Fibroblast of mammary gland (primary cell): ENCODE measurements around the gene TMEM44.
A peak's percentile ranks its signal among the peaks of the same experiment; 100 is the strongest.

Experiments
- DNase-seq: peaks from one replicate; pipeline ENCODE4 v3.0.0-alpha.2; 2010; ENCODE audit warnings: low read depth
- H3K4me3 ChIP-seq: 2 replicates; pipeline ENCODE4 v1.5.1; 2011; ENCODE audit warnings: low read depth, mild to moderate bottlenecking, low read length, moderate library complexity; ENCODE audit not compliant: control insufficient read depth
- TF ChIP-seq, protein P1 (sequence below): conservative IDR thresholded peaks from 2 replicates; pipeline ENCODE4 v1.5.1; 2011; ENCODE audit warnings: low read depth, low read length, inconsistent platforms; ENCODE audit not compliant: control insufficient read depth, insufficient read depth

TMEM44 gene, protein sequence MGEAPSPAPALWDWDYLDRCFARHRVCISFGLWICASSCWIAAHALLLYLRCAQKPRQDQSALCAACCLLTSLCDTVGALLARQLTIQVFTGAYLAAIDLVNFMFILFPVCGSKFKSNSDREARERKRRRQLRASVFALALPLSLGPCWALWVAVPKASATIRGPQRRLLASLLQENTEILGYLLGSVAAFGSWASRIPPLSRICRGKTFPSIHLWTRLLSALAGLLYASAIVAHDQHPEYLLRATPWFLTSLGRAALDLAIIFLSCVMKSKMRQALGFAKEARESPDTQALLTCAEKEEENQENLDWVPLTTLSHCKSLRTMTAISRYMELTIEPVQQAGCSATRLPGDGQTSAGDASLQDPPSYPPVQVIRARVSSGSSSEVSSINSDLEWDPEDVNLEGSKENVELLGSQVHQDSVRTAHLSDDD

DNA sequence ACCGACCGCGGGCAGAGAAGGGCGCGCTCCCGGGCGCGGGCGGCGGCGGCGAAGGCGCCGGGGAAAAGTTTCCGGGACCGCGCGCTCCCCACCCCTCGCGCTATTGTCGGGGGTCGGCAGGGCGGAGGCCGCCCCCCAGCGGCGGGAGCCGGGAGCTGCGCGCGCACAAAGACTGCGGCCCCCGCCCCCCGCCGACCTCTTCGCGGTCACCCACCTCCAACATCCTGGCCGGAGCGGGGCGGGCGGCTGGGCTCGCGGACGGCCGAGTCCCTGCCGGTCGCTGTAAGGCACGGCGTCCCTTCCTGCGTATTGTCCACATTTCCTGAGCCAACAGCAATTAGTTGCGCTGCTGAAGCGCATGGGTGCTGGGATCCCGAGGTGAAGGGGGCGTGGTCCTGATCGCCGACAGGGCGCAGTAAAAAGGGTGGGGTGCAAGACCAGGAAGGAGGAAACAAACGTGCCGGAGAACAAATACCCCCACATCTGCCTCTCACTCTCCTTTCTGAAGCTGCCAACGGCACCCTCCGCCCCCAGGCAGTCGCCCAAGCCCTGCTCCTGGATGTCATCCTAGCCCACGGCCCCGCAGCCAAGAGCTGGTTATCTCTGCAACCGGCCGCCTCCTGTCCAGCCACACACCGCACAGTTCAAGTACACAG lies at the start of gene TMEM44:
TMEM44 (minus strand) TSS at position 71 of the 656 bp plus-strand sequence. CDS start 204 bp downstream, outside the sequence.
- peak within 1 kb of the TSS; percentile 75 for H3K4me3 ChIP-seq
- DNase-seq: peak; percentile 79
- TF ChIP-seq, protein P1, sequence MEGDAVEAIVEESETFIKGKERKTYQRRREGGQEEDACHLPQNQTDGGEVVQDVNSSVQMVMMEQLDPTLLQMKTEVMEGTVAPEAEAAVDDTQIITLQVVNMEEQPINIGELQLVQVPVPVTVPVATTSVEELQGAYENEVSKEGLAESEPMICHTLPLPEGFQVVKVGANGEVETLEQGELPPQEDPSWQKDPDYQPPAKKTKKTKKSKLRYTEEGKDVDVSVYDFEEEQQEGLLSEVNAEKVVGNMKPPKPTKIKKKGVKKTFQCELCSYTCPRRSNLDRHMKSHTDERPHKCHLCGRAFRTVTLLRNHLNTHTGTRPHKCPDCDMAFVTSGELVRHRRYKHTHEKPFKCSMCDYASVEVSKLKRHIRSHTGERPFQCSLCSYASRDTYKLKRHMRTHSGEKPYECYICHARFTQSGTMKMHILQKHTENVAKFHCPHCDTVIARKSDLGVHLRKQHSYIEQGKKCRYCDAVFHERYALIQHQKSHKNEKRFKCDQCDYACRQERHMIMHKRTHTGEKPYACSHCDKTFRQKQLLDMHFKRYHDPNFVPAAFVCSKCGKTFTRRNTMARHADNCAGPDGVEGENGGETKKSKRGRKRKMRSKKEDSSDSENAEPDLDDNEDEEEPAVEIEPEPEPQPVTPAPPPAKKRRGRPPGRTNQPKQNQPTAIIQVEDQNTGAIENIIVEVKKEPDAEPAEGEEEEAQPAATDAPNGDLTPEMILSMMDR: no peak

DNA sequence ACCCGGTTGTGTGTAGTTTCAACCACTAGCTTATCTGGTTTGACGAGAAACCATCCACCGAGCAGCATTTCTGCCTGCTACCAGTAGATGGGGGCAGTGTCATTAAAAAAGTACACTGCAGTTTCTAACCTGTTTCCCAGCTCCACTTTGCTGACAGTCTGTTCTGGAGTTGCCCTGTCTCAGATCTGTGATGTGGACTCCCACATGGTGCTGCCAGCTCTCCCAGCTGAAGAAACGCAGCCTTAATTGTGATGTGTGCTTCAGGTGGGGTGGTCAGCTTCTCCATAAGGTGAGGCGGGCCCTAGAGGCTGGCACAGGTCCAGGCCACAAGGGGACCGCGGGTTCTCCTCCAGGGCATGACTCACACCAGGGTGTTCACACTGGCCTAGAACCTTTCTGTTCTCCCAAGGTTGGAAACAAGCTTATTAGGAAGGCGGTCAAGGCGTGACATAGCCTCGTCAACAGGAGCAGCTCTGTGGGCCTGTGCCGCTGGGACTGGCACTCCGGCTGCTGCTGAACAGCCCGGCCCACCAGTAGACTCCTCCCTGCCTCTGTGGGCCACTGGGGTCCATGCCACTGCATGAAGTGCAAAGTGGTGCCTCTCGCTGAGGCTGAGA lies 49.6 kb upstream of the TMEM44 start:
- no peak overlapping the region for H3K4me3 ChIP-seq
- TF ChIP-seq, protein P1: peak; percentile 89
- DNase-seq: peak; percentile 87

DNA sequence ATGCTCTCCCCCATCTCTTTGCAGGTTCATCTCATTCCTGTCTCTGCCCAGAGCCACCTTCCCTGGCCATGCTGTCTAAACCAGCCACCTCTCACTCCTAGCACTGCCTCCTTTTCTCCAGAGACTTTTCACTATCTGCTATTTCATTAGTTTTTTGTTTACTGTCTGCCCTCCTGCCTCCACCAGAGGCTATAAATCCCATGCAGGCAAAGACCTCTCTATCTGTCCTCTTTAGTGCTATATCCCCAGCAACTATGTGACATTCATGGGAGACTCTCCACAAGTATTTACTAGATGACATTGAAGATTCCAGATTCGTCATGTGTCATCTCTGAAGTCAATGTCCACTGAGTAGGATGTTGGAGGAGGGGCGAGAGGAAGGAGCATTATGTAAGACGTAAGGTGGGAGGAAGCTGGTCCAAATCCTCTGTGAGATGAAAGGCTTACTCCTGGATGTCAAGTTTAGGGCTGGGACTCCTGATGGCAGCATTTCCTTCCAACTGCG lies 49.0 kb upstream of the TMEM44 start:
- DNase-seq: no peak
- TF ChIP-seq, protein P1: no peak

DNA sequence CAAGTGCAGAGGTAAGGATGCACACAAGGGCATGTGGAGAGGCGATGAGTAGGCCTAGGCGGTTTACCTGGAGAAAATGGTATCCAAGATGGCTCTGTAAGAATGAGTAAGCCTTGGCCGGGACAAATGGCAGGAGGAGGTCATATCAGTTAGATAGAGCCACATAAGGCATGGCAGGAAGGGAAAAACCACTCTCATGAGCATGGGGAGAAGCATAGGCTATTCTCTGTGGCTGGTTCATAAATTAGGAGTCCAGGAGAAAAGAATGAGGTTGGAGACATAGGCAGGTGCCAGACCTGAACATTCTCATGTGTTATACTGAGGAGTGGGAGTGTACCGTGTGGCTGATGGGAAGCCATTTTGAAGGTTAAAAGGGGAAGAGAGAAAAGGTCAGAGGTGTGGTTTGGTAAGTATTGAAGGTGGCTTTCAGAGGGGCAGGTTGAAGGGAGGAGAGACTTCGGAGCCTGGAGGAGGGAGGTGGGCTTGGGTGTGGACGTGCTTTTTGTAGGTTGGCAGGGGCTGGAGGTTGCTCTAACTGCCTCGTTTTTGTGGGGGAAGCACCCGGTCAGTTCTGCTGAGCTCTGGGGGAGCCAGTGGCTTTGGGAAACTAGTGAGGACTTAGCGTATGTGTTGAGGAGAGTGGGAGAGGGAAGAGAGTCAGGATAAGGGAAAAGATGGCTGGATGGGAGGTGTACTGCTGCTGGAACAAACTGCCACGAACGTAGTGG lies 47.8 kb upstream of the TMEM44 start:
- H3K4me3 ChIP-seq: no peak overlapping the region
- DNase-seq: no peak
- TF ChIP-seq, protein P1: no peak

More for the DNA sequence above, 49.0 kb upstream of the TMEM44 start:
- H3K4me3 ChIP-seq: no peak overlapping the region

DNA sequence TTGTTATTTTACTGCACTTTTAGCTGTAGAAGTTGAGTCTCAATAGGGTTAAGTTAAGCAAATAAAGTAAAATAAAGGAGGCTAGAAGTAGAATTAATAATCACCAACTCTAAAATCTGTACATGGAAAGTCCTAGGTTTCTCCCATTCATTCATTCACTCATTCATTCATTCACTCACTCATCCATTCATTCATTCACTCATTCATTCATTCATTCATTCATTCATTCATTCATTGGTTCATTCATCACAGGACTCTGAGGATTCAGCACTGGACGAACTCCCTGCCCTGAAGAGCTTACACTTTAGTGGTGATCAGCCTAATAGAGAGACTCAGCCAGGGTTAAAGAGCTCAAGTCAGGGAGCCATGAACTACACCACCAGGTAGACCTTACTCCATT lies 43.3 kb upstream of the TMEM44 start:
- TF ChIP-seq, protein P1: no peak
- DNase-seq: no peak
- H3K4me3 ChIP-seq: no peak overlapping the region

DNA sequence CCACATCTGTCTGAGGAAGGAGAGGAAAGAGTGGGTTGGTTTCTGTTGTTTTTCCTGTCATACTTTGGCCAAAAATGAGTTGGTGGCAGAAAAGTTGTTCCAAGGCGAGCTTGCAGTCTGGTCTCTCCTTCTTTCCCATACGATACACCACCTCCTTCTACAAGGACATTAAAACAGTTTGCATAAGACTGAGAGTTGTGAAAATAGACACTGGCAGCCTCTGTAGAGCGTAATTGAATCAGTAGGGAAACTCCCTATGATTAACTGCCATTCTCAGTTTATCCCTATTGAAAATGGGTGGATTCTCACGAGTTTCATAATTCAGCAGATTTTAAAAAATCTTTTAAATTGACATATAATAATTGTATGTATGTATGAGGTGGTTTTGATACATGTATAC lies 42.5 kb upstream of the TMEM44 start:
- peak; percentile 23 for DNase-seq
- no peak overlapping the region for H3K4me3 ChIP-seq
- TF ChIP-seq, protein P1: no peak
